Smooth muscle cell (in vitro differentiated cells): ENCODE data around the gene TBC1D14. TPM values are rescaled to one million over a fixed set of nuclear protein-coding genes. Genes with fewer than 3 reads are reported as not detected.

Source experiments
- polyA plus RNA-seq: library from polyadenylated mRNA; unstranded; fragments of >200 nt; fragmentation: Nextera tagmentation; extraction: Ambion mirVana; gene quantifications from 2 replicates; pipeline ENCODE4 v1.2.1, GENCODE V29; 2016
- total RNA-seq: library from RNA; depleted of rRNA; stranded (reverse); fragments of >200 nt; gene quantifications from 2 replicates; pipeline ENCODE4 v1.2.3, GENCODE V29; 2014

The TBC1D14 gene
- total and polyA plus RNA-seq, 2 experiments from 2014 or later = 13.0 to 24.4 TPM

Other genes starting within 250 kb of the TBC1D14 start
- gene S100P, start 215.9 kb upstream of the TBC1D14 start, total RNA-seq = 1.3 and 4.0 TPM in 2 replicates
- 6.6 and 27.3 TPM in 2 replicates for gene S100P, start 215.9 kb upstream of the TBC1D14 start, polyA plus RNA-seq
- 67.1 and 70.2 TPM in 2 replicates for gene MRFAP1L1, start 200.0 kb upstream of the TBC1D14 start, total RNA-seq
- 46.2 and 48.9 TPM in 2 replicates for gene MRFAP1L1, start 200.0 kb upstream of the TBC1D14 start, polyA plus RNA-seq
- 20.6 and 21.8 TPM in 2 replicates for gene BLOC1S4, start 193.7 kb upstream of the TBC1D14 start, total RNA-seq
- 39.8 and 41.8 TPM in 2 replicates for gene BLOC1S4, start 193.7 kb upstream of the TBC1D14 start, polyA plus RNA-seq
- 16.6 and 36.0 TPM in 2 replicates for gene KIAA0232, start 127.1 kb upstream of the TBC1D14 start, total RNA-seq
- 8.4 and 9.5 TPM in 2 replicates for gene KIAA0232, start 127.1 kb upstream of the TBC1D14 start, polyA plus RNA-seq
- 6.3 and 9.2 TPM in 2 replicates for gene TADA2B, start 133.5 kb downstream of the TBC1D14 start, total RNA-seq
- gene TADA2B, start 133.5 kb downstream of the TBC1D14 start, polyA plus RNA-seq = 9.1 and 9.9 TPM in 2 replicates
- gene GRPEL1, start 158.2 kb downstream of the TBC1D14 start, total RNA-seq = 18.6 and 26.0 TPM in 2 replicates
- 40.6 and 48.2 TPM in 2 replicates for gene GRPEL1, start 158.2 kb downstream of the TBC1D14 start, polyA plus RNA-seq